C4-2B (cell line): ENCODE data around the gene PLCB2.

Experiments used
- CTCF ChIP-seq: fragments of 450-650 bp; conservative IDR thresholded peaks from 2 replicates; pipeline ENCODE4 v1.5.1; 2017; ENCODE audit warnings: mild to moderate bottlenecking
- ZFX ChIP-seq: fragments of 450-650 bp; IDR thresholded peaks from 2 replicates; pipeline ENCODE4 v1.6.1; 2017

GRCh38 chr15:40279437-40280141 is 28.1 kb downstream of the PLCB2 start:
- TF ChIP-seq CTCF: peak; percentile 99
- TF ChIP-seq ZFX: no peak
